ENCODE data around the gene USP5.

DNA sequence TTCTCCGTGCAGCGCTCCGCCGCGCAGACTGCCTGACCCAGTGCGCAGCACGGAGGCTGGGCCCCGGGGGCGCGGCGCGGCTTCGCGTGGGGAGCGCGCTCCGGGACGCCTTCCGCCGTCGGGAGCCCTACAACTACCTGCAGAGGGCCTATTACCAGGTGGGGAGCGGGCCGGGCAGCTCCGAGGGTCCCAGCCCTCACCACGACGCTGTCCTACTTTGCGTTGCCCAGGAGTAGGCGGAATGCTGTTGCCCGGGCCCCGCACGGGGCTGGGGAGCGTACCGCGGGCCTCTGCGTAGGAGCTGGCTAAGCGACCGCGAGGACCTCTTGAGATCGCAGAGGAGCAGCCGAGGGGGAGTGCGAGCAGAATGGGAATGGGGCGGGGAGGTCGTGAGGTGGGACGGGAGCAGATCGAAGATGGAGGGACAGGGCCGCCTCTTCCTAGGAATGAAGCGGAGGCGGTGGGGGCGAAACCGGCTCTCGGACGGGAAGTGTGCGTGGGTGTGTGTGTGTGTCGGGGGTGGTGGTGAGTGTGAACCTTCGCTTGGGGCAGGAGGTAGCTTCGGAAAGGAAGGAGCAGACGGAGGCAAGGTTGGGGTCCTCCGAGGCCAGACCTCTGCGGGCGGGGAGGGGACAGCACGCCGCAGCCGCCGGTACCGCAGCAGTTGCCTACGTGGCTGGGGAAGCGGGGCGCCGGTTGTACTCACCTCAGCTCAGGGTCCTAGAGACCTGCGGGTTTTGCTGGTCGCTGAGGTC, 23.0 kb upstream of the USP5 start:
- no peak for TF ChIP-seq TAF1 (IDR thresholded peaks at IDR 0.05; ENCODE audit: low read depth)
- no peak for TF ChIP-seq RAD21 (IDR thresholded peaks at IDR 0.05; ENCODE audit: low read depth)
- no peak for TF ChIP-seq TEAD4 (IDR thresholded peaks at IDR 0.05)
- TF ChIP-seq EGR1 (IDR thresholded peaks at IDR 0.05) = peak; percentile 95
- no peak for TF ChIP-seq REST (IDR thresholded peaks at IDR 0.05; ENCODE audit: low read depth)
- TF ChIP-seq CREB1 (IDR thresholded peaks at IDR 0.05; ENCODE audit: low read depth) = no peak
- TF ChIP-seq EP300 (IDR thresholded peaks at IDR 0.05; ENCODE audit: borderline replicate concordance) = no peak
- TF ChIP-seq ZBTB7A (IDR thresholded peaks at IDR 0.05; ENCODE audit: low read depth) = peak; percentile 60
- TF ChIP-seq, protein P1, sequence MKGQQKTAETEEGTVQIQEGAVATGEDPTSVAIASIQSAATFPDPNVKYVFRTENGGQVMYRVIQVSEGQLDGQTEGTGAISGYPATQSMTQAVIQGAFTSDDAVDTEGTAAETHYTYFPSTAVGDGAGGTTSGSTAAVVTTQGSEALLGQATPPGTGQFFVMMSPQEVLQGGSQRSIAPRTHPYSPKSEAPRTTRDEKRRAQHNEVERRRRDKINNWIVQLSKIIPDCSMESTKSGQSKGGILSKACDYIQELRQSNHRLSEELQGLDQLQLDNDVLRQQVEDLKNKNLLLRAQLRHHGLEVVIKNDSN (IDR thresholded peaks at IDR 0.05) = no peak
- TF ChIP-seq YY1 (IDR thresholded peaks at IDR 0.05; ENCODE audit: low read depth) = no peak; the same call in 1 of the 2 replicates
- TF ChIP-seq NFIC (IDR thresholded peaks at IDR 0.05) = no peak
- peak; percentile 64 for TF ChIP-seq MAX (IDR thresholded peaks at IDR 0.05)
- TF ChIP-seq CEBPB (IDR thresholded peaks at IDR 0.05) = no peak
- TF ChIP-seq FOXM1 (IDR thresholded peaks at IDR 0.05; ENCODE audit: borderline replicate concordance, low read depth) = no peak

Measured in Ishikawa (cell line).